ENCODE results near the gene HECTD3.

Gene HECTD3

GRCh38 chr1:45010855-45011811 is at the start of gene HECTD3:
Gene HECTD3 (minus strand): TSS chr1:45011324. CDS start chr1:45011257, 67 bp downstream.
- DNase-seq = peak; percentile 72

GRCh38 chr1:45059829-45060228 is 48.7 kb upstream of the HECTD3 start:
- DNase-seq = no peak

GRCh38 chr1:45057542-45057941 is 46.4 kb upstream of the HECTD3 start:
- DNase-seq = no peak

- DNase-seq = no peak
Observed at GRCh38 chr1:45051005-45051772, 40.1 kb upstream of the HECTD3 start.

- DNase-seq = no peak
Observed at GRCh38 chr1:45047032-45047431, 35.9 kb upstream of the HECTD3 start.

GRCh38 chr1:45044916-45045315 is 33.8 kb upstream of the HECTD3 start:
- DNase-seq = no peak

- DNase-seq = no peak
Observed at GRCh38 chr1:45043094-45043493, 32.0 kb upstream of the HECTD3 start.

GRCh38 chr1:45040297-45040696 is 29.2 kb upstream of the HECTD3 start:
- no peak for DNase-seq

- no peak for DNase-seq
Observed at GRCh38 chr1:45038661-45039364, 27.7 kb upstream of the HECTD3 start.

- DNase-seq = no peak
Observed at GRCh38 chr1:45038240-45038639, 27.1 kb upstream of the HECTD3 start.

GRCh38 chr1:45037456-45037855 is 26.3 kb upstream of the HECTD3 start:
- no peak for DNase-seq

- DNase-seq = no peak
Observed at GRCh38 chr1:45035631-45036301, 24.6 kb upstream of the HECTD3 start.

GRCh38 chr1:45033356-45033755 is 22.2 kb upstream of the HECTD3 start:
- DNase-seq = no peak

- no peak for DNase-seq
Observed at GRCh38 chr1:45032837-45033236, 21.7 kb upstream of the HECTD3 start.

GRCh38 chr1:45026446-45026845 is 15.3 kb upstream of the HECTD3 start:
- DNase-seq = no peak

GRCh38 chr1:45023663-45024062 is 12.5 kb upstream of the HECTD3 start:
- no peak for DNase-seq

- DNase-seq = peak; percentile 80
Observed at GRCh38 chr1:45018599-45019230, 7.6 kb upstream of the HECTD3 start.

GRCh38 chr1:45016767-45017166 is 5.6 kb upstream of the HECTD3 start:
- no peak for DNase-seq

- DNase-seq = no peak
Observed at GRCh38 chr1:45016090-45016697, 5.1 kb upstream of the HECTD3 start.

GRCh38 chr1:45015683-45016082 is 4.6 kb upstream of the HECTD3 start:
- DNase-seq = no peak

GRCh38 chr1:45014321-45015028 is 3.4 kb upstream of the HECTD3 start:
- peak; percentile 77 for DNase-seq

Data from DMS153 (cell line).